HFFc6 (cell line): Measurements from ENCODE around the gene FHOD3. TPM values are rescaled to one million over a fixed set of nuclear protein-coding genes. Genes with fewer than 3 reads are reported as not detected.

Source experiments
- DNase-seq: peaks from one replicate; pipeline ENCODE4 v3.0.0-alpha.2; 2018
- H3K27ac Mint-ChIP-seq: 2 replicates; pipeline ENCODE4 v1.8.0; 2020; ENCODE audit warnings: mild to moderate bottlenecking, mixed read lengths
- H3K27me3 Mint-ChIP-seq: 2 replicates; pipeline ENCODE4 v1.8.0; 2021; ENCODE audit warnings: mild to moderate bottlenecking, moderate library complexity, mixed read lengths; ENCODE audit not compliant: insufficient read depth
- H3K36me3 Mint-ChIP-seq: 2 replicates; pipeline ENCODE4 v1.8.0; 2021; ENCODE audit warnings: low read depth, mixed read lengths
- H3K4me1 Mint-ChIP-seq: 2 replicates; pipeline ENCODE4 v1.8.0; 2020; ENCODE audit warnings: low read depth, mixed read lengths
- H3K4me3 Mint-ChIP-seq: 2 replicates; pipeline ENCODE4 v1.8.0; 2020; ENCODE audit warnings: mild to moderate bottlenecking, moderate library complexity, mixed read lengths
- H3K9me3 Mint-ChIP-seq: 2 replicates; pipeline ENCODE4 v1.8.0; 2020; ENCODE audit warnings: mild to moderate bottlenecking, mixed read lengths
- CTCF ChIP-seq: fragments of 200-600 bp; sonication (generic); IDR thresholded peaks from 2 replicates; pipeline ENCODE4 v1.5.0; 2021; ENCODE audit warnings: antibody characterized with exemption, mild to moderate bottlenecking
- total RNA-seq, 6 experiments: library from RNA; stranded (reverse); fragmentation: NEBNext Ultra II Directional; extraction: Animal tissue kit (Norgen Biotek cat#: 25700); gene quantifications; 2 replicates in 1 of 6; 3 replicates in 5 of 6; pipeline ENCODE4 v1.2.3, GENCODE V29; 2021

Gene FHOD3
- total RNA-seq, 6 experiments from 2014 or later = 32.8 to 67.6 (median 61.4) TPM

DNA sequence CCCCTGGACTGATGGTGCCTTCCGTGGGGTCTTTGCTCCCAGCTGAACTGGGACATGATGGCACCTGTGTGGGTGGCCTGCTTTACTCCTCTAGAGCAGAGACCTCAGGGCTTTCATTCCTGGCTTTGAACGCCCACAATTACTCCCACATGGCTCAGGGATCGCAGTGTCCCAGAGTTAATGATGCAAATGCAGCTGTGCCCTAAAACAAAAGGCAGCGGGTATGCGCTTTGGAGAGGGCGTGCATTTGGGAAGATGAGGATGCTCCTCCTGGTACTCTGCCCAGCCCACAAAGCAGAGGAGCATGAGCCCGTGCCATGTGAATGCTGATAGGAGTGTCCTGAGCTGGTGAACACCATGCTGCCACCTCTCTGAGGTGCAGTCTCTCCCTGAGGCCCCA is 173.4 kb downstream of the FHOD3 start:
- Mint-ChIP-seq H3K4me1 (peaks cover 33% of the 10 kb centered on the region), H3K27me3 (peaks cover 2% of the 10 kb centered on the region; the same call in 1 of the 2 replicates), H3K4me3 (no peak overlapping the region), H3K9me3 (no peaks in the 10 kb centered on the region), H3K27ac (no peak overlapping the region), H3K36me3 (no peaks in the 10 kb centered on the region)
- no peak for DNase-seq
- no peak for TF ChIP-seq CTCF

DNA sequence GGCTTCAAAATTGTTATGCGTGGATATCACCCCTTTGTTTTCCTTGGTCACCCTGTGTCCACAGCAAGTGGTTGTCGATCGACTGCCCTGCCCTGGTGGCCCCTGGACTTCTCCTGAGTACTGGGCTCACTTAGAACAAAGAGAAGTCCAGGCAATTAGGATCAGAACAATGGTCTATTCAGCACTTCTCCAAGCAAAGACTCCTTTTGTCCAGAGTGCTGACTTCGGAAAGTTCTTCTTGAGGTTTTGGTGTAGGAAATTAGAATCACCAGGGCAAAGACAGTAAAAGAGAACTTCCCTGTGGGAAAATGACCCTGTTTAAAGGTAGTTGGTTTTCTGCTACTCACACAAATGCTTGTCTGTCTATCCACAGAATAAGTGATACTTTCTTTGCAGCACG is 173.9 kb downstream of the FHOD3 start:
- no peak for TF ChIP-seq CTCF
- no peaks in the 10 kb centered on the region for H3K9me3 Mint-ChIP-seq
- H3K27ac Mint-ChIP-seq = no peak overlapping the region
- peaks cover 3% of the 10 kb centered on the region for H3K27me3 Mint-ChIP-seq
- DNase-seq = no peak
- no peaks in the 10 kb centered on the region; the same call in 1 of the 2 replicates for H3K36me3 Mint-ChIP-seq
- H3K4me3 Mint-ChIP-seq = no peak overlapping the region
- peaks cover 30% of the 10 kb centered on the region for H3K4me1 Mint-ChIP-seq

GRCh38 chr18:36476433-36476832 is 178.9 kb downstream of the FHOD3 start:
- peaks cover 4% of the 10 kb centered on the region for H3K27me3 Mint-ChIP-seq

DNA sequence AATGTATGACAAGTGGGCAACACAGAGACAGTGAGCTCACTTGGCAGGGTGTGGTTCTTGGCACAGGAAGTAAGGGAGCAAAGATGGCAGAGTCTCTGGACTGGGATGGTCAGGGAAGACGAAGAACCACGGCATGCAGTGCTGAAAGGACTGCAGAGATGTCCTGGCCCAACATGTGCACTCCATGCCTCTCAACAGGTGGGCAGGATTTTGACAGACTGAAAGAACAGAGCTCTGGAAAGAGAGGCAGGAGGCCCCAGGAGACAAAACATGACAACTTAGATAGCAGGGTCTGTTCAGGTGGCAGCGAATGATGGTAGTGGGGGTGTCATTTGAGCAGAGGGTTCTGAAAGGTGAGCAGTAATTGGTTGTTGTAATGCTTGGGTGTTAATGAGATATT is 180.3 kb downstream of the FHOD3 start:
- H3K9me3 Mint-ChIP-seq = no peaks in the 10 kb centered on the region
- H3K36me3 Mint-ChIP-seq = peaks cover 5% of the 10 kb centered on the region; the same call in 1 of the 2 replicates
- no peak for DNase-seq
- H3K4me3 Mint-ChIP-seq = no peak overlapping the region
- peaks cover 3% of the 10 kb centered on the region; the same call in 1 of the 2 replicates for H3K27me3 Mint-ChIP-seq
- no peak for TF ChIP-seq CTCF
- peaks cover 23% of the 10 kb centered on the region for H3K4me1 Mint-ChIP-seq
- no peak overlapping the region for H3K27ac Mint-ChIP-seq

More at GRCh38 chr18:36476433-36476832, 178.9 kb downstream of the FHOD3 start:
- Mint-ChIP-seq H3K4me3 (no peak overlapping the region), H3K4me1 (peaks cover 26% of the 10 kb centered on the region), H3K36me3 (peaks cover 5% of the 10 kb centered on the region; the same call in 1 of the 2 replicates), H3K9me3 (no peaks in the 10 kb centered on the region), H3K27ac (no peak overlapping the region)
- DNase-seq = no peak
- no peak for TF ChIP-seq CTCF

- peaks cover 1% of the 10 kb centered on the region; the same call in 1 of the 2 replicates for H3K27me3 Mint-ChIP-seq
- H3K9me3 Mint-ChIP-seq = no peaks in the 10 kb centered on the region
- no peak for TF ChIP-seq CTCF
- DNase-seq = no peak
- peaks cover 19% of the 10 kb centered on the region for H3K4me1 Mint-ChIP-seq
- peaks cover 5% of the 10 kb centered on the region; the same call in 1 of the 2 replicates for H3K36me3 Mint-ChIP-seq
- no peak overlapping the region for H3K4me3 Mint-ChIP-seq
- H3K27ac Mint-ChIP-seq = no peak overlapping the region
Observed at GRCh38 chr18:36481201-36481657, 183.7 kb downstream of the FHOD3 start.
